Activated CD4-positive, CD25-positive, alpha-beta regulatory T cell (primary cell): ENCODE results near the gene KRT12.

Experiments
- DNase-seq, 4 experiments: peaks; one replicate each; lab custom pipeline; 2025; lab: John Stamatoyannopoulos, UW

The KRT12 gene

DNA sequence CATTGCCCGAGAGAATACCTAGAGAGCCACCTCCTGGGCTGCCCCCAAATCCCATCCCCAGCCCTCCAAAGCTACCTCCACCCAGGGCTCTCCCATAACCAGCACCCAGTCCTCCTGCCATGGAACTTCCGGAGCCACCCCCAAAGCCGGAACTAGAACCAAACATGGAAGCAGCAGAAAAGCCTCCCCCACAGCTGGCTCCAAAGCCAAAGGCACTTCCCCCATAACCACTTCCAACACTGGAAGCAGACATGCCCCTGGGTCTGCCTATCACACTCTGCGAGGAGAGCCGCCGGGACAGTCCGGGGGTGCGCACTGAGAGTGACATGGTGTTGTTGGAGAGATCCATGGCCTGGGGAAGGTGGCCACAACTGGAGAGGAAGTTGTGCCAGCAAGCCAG lies at the start of gene KRT12:
KRT12 (minus strand) TSS at position 386 of the 400 bp plus-strand sequence; CDS start at position 349, 37 bp downstream.
- DNase-seq, result no peak

- DNase-seq, result no peak
Observed at GRCh38 chr17:40916366-40916765, 49.3 kb upstream of the KRT12 start.

DNA sequence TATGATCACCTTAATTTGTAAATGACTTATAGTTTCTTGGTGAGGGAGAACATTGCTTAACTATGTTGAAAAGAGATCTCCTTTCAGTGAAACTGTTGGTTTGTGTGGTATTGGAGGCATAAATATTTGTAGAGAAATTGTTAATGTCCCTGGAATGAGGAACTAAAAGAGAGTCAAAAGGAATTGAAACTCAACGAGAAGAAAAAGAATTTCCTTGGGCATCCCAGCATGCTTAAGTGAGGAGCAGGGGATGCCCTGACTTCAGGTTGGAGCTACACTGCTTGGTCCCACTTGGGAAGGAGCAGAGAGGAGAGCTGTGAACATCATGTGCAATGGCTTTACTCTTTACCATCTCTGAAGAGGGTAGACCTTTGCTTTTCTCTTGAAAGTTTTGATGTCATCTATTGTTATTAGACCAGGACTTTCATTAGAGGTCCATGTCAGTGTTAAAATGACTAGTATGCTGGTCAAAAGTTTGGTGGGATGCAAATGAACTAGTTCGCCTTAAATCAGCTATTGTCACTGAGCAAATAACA lies 48.8 kb upstream of the KRT12 start:
- DNase-seq, result no peak

GRCh38 chr17:40915199-40915661 lies 48.2 kb upstream of the KRT12 start:
- DNase-seq, result no peak

- DNase-seq, result no peak
Observed at GRCh38 chr17:40914075-40914855, 47.2 kb upstream of the KRT12 start.

- DNase-seq, result no peak
Observed at GRCh38 chr17:40912486-40913210, 45.6 kb upstream of the KRT12 start.

DNA sequence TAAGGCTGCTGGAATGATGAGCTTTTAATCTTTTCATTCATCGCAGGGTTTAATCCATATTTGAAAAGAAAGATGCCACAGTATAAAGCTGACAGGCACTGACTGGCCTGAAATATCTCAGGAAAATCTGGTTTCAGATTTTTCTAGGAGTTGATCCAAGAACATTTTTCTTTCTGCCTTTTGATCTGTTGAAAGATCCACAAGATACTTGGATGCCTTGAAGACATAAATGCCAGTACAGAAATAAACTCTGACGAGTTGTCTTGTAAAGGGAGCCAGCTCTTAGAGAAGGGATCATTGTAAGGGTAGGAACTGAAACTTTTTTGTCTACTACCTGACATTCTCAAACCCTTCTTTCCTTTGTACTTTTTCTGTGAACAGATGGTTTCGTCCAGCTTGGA lies 43.4 kb upstream of the KRT12 start:
- DNase-seq, result no peak

DNA sequence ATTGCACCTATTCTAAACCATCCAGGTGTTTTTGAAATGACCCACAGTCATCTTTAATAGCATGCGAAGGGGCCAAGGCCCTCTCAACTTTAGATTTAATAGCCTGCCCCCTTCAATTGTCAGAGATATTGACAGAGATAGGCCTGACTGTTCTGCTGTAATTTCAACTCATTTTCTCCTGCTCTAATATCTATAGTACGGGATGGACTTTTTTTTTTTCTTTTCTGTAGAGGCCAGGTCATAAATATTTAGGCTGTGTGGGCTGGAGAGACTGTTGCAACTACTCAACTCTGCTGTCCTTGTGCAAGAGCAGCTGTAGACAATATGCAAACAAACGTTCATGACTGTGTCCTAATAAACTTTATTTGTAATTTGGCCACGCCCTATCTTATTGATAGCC lies 42.7 kb upstream of the KRT12 start:
- no peak for DNase-seq

GRCh38 chr17:40909351-40909750 lies 42.3 kb upstream of the KRT12 start:
- DNase-seq, result peak; percentile 11 to 24 (median 17)

DNA sequence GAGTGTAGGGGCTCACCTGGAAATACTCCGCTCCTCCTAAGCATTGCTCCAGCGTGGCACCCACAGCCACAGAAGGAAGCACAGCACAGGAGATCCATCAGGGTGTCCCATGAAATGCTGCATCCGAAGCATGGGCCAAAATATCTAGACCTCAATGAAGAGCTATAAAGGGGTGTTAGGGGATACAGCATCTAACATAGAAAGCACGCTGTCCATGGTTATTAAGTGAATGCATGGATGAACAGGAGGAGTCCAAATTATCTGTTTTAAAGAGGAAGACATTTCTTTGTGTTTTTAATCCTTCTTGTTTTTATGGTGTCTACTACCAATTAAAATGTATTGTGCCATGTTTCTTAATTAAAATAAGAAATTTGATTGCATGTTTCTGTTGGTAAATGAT lies 39.6 kb upstream of the KRT12 start:
- no peak for DNase-seq

GRCh38 chr17:40905370-40905769 lies 38.3 kb upstream of the KRT12 start:
- no peak for DNase-seq

DNA sequence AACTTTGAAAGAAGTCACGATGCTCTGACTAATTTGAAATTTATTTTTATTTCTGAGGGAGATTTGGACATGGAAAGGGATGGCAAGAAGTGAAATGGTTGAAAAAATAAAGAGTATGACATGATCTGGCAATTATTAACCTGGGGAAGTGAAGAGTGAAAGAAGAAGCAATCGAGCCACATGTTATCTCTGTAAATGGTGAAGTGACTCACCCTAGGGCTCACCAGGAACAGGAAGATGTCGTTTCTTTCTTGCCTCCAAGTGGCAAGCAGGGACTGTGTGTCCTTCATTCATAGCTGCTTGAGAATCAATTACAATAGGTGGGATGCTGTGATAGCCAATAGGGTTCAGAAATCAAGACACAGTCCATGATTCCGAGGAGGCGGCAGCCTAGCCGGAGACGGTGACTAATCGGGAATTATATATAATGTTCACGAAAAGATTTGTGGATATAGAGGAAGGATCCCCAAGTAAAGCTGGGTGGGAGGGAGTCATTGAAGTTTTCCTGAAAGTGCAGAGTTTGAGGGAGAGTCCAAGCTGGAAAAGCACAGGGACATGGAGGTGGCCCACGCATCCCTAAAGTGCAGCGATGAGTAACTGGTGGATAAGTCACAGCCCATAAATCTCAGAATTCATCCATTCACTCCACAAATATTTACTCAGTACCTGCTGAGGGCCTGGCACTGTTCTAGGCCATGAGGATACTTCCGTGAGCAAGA lies 36.3 kb upstream of the KRT12 start:
- DNase-seq, result no peak

- DNase-seq, result no peak
Observed at GRCh38 chr17:40902498-40902897, 35.5 kb upstream of the KRT12 start.

DNA sequence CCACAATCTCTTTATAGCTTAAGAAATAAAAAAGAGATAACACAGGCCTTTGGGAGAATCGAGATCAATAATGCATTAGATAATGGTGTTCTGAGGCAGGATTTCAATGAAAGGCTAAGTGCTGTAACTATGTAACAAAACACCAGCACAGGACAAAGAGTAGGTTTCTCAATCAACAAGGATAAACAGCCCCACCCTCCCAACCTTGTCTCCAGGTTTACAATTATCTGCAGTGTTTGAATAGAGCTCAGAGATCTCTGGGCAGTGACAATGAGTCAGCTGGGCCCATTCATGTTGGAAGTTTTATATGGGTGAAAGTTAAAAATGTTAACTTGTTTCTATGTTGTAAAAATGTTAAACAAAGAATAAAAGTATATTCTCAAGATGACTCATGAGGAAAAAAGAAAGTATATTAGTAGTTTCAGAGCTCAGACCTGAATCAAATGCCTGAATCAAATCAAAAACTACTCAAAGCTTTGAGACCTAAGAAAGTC lies 35.0 kb upstream of the KRT12 start:
- no peak for DNase-seq

DNA sequence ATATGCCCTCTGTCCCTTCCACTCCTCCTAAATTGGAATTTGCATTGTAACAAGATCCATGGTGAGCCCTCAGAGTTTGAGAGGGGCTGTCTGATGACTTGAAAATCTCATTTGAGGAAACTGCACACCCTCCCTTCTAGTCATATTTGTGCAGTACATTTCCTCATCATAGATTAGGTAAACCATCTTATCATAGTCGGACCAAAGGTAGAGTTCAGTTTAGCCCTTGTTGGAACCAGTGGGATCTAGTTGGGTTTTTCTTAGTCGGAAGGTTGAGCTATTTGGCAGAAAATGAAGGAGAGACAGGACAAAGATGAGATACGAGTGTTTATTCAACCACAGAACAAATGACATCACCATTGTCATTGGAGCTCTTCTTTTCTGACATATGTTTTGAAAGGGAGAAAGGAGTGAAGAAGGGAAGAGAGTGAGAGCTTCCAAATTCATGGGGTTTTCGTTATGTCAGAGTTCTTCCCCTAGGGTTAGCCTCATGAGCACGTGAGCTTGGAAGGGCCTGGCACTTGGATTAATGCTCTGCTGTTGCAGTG lies 33.9 kb upstream of the KRT12 start:
- DNase-seq, result no peak

GRCh38 chr17:40896916-40897455 lies 30.0 kb upstream of the KRT12 start:
- no peak for DNase-seq

- DNase-seq, result no peak
Observed at GRCh38 chr17:40895106-40895730, 28.2 kb upstream of the KRT12 start.

GRCh38 chr17:40888196-40888720 lies 21.2 kb upstream of the KRT12 start:
- no peak for DNase-seq

DNA sequence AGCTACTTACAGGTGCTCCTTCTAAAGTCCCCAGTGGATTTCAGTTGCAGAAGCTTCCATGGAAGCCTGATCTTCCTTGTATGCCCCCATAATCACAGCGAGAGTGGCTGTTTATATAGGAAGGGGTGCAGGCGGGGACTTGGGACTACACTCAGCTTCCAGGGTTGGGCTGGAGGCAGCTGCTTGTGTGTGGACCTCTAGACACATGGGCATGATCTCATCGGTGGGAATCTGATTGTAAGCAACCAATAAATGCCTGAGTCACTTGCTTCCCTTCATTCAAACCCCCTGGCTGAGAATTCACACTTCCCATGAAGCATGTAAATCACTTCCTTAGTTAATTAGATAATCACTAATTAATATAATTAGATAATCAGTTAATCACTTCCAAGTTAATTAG lies 19.1 kb upstream of the KRT12 start:
- no peak for DNase-seq

DNA sequence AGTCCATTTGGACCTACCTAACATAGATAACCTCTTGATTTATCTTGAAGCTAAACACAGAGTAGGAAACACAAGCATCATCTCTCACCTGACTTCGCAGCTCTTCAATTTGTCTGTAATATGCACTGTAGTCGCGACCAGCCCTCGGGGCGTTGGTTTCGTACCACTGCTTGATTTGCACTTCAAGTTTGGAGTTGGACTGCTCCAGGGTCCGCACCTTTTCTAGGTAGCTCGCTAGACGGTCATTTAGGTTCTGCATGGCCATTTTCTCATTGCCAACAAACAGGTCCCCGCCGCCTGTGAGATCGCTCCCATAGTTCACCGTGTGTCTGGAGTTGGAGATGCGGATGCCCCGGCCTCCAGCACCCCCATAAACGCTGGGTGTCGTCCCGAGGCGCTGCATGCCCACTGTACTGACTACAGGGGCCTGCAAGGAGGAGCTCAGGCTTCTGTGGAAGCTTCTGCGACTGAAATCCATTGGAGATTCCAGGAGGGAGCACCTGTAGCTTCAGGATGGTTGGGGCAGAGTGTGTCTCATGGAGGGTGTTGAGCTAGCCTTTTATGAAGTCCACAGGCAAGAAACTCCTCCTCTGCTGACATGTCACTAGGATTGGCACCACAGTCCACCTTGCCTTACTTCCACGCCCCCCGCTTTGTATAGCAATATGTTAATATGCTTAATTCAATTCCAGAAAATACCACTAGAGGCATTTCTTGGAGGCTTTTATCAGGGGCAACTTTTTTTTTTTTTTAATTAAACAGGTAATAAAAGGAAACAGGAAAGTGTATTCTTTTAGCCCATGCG lies 17.9 kb upstream of the KRT12 start, which contains the start of gene KRT20:
KRT20 (minus strand) TSS at position 535 of the 805 bp plus-strand sequence; CDS start at position 478, 57 bp downstream.
- no peak for DNase-seq
